K562 (cell line): Measurements from ENCODE around the gene KCNJ4. TPM values are rescaled to one million over a fixed set of nuclear protein-coding genes. Genes with fewer than 3 reads are reported as not detected.

ENCODE experiments used
- DPF2 ChIP-seq: fragments of 450-650 bp; IDR thresholded peaks from 2 replicates; pipeline ENCODE4 v1.6.1; 2016
- FOXA3 ChIP-seq, 2 experiments: fragments of 450-650 bp in 1 of 2; sonication (generic) in 1 of 2; formaldehyde crosslinking; IDR thresholded peaks in 1 of 2; conservative IDR thresholded peaks in 1 of 2; 2 replicates each; pipeline versions ENCODE4 v1.4.0 to v1.8.0; 2020 to 2022; ENCODE audit warnings: mild to moderate bottlenecking in 2 of 2, missing genetic modification reagents in 1 of 2
- GTF2F1 ChIP-seq: IDR thresholded peaks from 2 replicates; pipeline ENCODE4 v1.6.1; 2011; ENCODE audit warnings: low read depth, low read length, improper control_type of control experiment
- POLR2B ChIP-seq: fragments of 450-650 bp; IDR thresholded peaks from 2 replicates; pipeline ENCODE4 v1.6.1; 2018; ENCODE audit warnings: low read depth; ENCODE audit not compliant: partially characterized antibody
- polyA plus RNA-seq, 8 experiments: library from polyadenylated mRNA; depleted of rRNA in 4 of 8; stranded (reverse) in 5 of 8; unstranded in 3 of 8; fragments of >200 nt; fragmentation: Nextera tagmentation in 2 of 8; fragmentation: Illumina TruSeq in 1 of 8; extraction: Ambion mirVana in 2 of 8; extraction: Trizol in 1 of 8; gene quantifications; 2 replicates each; pipeline versions ENCODE4 v1.2.1 to v1.2.3, GENCODE V29; 2011 to 2014; ENCODE audit warnings: inconsistent platforms in 1 of 8, missing spikeins in 1 of 8
- total RNA-seq, 7 experiments: library from RNA; depleted of rRNA in 6 of 7; stranded (reverse); fragments of >200 nt in 6 of 7; fragmentation: Illumina TruSeq in 2 of 7; extraction: Trizol in 2 of 7; gene quantifications; 2 replicates each; pipeline versions ENCODE4 v1.2.1 to v1.2.3, GENCODE V29; 2011 to 2021; ENCODE audit warnings: low replicate concordance in 1 of 7
- TF ChIP-seq, protein P1 (sequence below): fragments of 250-450 bp; sonication (Bioruptor Pico); IDR thresholded peaks from 2 replicates; pipeline ENCODE4 v1.4.0; 2020
- TF ChIP-seq, protein P2 (sequence below): sonication (generic); formaldehyde crosslinking; IDR thresholded peaks from 2 replicates; pipeline ENCODE4 v1.8.1; 2022; ENCODE audit warnings: missing genetic modification reagents
- TF ChIP-seq, protein P3 (sequence below): fragments of 200-800 bp; sonication (Bioruptor generic); IDR thresholded peaks from 2 replicates; pipeline ENCODE4 v1.6.1; 2016; ENCODE audit warnings: missing genetic modification characterization, missing compliant biosample characterization
- TF ChIP-seq, protein P4 (sequence below): fragments of 200-600 bp; sonication (generic); IDR thresholded peaks from one replicate; pipeline ENCODE4 v1.6.1; 2012; ENCODE audit warnings: mild to moderate bottlenecking, low read depth, low read length, inconsistent platforms

KCNJ4 gene
- total and polyA plus RNA-seq, 9 of the 15 experiments (the other 6 are each of a cell fraction or from before 2014, with no cell fraction given), result 0.07 to 0.55 (median 0.09) TPM; not detected in 4

DNA sequence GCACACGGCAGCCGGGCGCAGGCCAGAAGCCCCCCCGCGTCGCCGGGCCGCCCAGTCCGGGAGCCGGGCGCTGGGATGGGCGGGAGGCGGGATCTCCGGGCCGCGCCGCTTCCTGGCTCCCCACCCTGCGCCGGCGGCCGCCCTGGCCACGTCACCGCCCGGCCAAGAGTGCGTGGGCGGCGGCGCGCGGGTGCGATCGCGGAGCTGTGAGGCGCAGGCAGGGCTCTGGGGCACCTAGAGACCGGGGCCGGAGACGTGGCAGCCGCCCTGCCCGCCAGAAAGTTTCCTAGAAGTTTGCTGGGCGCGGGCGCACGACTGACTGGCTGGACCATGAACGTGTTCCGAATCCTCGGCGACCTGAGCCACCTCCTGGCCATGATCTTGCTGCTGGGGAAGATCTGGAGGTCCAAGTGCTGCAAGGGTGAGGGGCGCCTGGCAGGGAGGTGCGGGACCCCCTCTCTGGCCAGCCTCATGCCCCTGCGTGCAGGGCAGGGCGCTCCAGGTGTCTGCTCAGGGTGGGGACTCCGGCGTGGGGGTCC is 13.0 kb upstream of the KCNJ4 start, which contains the start of gene KDELR3 (continued):
- TF ChIP-seq, protein P1, sequence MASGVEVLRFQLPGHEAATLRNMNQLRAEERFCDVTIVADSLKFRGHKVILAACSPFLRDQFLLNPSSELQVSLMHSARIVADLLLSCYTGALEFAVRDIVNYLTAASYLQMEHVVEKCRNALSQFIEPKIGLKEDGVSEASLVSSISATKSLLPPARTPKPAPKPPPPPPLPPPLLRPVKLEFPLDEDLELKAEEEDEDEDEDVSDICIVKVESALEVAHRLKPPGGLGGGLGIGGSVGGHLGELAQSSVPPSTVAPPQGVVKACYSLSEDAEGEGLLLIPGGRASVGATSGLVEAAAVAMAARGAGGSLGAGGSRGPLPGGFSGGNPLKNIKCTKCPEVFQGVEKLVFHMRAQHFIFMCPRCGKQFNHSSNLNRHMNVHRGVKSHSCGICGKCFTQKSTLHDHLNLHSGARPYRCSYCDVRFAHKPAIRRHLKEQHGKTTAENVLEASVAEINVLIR (CRISPR knock-in tag), result 0 out of 2 replicates have a peak, but pooled peaks have one; percentile 28
- TF ChIP-seq GTF2F1 (no peak), FOXA3 (CRISPR knock-in tag; conservative IDR thresholded peaks at IDR 0.05 in 1 of 2, IDR thresholded peaks at IDR 0.05 in 1 of 2) (no peak), DPF2 (no peak), POLR2B (peak; percentile 34)
- TF ChIP-seq, protein P2, sequence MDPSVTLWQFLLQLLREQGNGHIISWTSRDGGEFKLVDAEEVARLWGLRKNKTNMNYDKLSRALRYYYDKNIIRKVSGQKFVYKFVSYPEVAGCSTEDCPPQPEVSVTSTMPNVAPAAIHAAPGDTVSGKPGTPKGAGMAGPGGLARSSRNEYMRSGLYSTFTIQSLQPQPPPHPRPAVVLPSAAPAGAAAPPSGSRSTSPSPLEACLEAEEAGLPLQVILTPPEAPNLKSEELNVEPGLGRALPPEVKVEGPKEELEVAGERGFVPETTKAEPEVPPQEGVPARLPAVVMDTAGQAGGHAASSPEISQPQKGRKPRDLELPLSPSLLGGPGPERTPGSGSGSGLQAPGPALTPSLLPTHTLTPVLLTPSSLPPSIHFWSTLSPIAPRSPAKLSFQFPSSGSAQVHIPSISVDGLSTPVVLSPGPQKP (CRISPR knock-in tag), result no peak
- TF ChIP-seq, protein P3, sequence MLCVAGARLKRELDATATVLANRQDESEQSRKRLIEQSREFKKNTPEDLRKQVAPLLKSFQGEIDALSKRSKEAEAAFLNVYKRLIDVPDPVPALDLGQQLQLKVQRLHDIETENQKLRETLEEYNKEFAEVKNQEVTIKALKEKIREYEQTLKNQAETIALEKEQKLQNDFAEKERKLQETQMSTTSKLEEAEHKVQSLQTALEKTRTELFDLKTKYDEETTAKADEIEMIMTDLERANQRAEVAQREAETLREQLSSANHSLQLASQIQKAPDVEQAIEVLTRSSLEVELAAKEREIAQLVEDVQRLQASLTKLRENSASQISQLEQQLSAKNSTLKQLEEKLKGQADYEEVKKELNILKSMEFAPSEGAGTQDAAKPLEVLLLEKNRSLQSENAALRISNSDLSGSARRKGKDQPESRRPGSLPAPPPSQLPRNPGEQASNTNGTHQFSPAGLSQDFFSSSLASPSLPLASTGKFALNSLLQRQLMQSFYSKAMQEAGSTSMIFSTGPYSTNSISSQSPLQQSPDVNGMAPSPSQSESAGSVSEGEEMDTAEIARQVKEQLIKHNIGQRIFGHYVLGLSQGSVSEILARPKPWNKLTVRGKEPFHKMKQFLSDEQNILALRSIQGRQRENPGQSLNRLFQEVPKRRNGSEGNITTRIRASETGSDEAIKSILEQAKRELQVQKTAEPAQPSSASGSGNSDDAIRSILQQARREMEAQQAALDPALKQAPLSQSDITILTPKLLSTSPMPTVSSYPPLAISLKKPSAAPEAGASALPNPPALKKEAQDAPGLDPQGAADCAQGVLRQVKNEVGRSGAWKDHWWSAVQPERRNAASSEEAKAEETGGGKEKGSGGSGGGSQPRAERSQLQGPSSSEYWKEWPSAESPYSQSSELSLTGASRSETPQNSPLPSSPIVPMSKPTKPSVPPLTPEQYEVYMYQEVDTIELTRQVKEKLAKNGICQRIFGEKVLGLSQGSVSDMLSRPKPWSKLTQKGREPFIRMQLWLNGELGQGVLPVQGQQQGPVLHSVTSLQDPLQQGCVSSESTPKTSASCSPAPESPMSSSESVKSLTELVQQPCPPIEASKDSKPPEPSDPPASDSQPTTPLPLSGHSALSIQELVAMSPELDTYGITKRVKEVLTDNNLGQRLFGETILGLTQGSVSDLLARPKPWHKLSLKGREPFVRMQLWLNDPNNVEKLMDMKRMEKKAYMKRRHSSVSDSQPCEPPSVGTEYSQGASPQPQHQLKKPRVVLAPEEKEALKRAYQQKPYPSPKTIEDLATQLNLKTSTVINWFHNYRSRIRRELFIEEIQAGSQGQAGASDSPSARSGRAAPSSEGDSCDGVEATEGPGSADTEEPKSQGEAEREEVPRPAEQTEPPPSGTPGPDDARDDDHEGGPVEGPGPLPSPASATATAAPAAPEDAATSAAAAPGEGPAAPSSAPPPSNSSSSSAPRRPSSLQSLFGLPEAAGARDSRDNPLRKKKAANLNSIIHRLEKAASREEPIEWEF (CRISPR knock-in tag), result no peak
- TF ChIP-seq, protein P4, sequence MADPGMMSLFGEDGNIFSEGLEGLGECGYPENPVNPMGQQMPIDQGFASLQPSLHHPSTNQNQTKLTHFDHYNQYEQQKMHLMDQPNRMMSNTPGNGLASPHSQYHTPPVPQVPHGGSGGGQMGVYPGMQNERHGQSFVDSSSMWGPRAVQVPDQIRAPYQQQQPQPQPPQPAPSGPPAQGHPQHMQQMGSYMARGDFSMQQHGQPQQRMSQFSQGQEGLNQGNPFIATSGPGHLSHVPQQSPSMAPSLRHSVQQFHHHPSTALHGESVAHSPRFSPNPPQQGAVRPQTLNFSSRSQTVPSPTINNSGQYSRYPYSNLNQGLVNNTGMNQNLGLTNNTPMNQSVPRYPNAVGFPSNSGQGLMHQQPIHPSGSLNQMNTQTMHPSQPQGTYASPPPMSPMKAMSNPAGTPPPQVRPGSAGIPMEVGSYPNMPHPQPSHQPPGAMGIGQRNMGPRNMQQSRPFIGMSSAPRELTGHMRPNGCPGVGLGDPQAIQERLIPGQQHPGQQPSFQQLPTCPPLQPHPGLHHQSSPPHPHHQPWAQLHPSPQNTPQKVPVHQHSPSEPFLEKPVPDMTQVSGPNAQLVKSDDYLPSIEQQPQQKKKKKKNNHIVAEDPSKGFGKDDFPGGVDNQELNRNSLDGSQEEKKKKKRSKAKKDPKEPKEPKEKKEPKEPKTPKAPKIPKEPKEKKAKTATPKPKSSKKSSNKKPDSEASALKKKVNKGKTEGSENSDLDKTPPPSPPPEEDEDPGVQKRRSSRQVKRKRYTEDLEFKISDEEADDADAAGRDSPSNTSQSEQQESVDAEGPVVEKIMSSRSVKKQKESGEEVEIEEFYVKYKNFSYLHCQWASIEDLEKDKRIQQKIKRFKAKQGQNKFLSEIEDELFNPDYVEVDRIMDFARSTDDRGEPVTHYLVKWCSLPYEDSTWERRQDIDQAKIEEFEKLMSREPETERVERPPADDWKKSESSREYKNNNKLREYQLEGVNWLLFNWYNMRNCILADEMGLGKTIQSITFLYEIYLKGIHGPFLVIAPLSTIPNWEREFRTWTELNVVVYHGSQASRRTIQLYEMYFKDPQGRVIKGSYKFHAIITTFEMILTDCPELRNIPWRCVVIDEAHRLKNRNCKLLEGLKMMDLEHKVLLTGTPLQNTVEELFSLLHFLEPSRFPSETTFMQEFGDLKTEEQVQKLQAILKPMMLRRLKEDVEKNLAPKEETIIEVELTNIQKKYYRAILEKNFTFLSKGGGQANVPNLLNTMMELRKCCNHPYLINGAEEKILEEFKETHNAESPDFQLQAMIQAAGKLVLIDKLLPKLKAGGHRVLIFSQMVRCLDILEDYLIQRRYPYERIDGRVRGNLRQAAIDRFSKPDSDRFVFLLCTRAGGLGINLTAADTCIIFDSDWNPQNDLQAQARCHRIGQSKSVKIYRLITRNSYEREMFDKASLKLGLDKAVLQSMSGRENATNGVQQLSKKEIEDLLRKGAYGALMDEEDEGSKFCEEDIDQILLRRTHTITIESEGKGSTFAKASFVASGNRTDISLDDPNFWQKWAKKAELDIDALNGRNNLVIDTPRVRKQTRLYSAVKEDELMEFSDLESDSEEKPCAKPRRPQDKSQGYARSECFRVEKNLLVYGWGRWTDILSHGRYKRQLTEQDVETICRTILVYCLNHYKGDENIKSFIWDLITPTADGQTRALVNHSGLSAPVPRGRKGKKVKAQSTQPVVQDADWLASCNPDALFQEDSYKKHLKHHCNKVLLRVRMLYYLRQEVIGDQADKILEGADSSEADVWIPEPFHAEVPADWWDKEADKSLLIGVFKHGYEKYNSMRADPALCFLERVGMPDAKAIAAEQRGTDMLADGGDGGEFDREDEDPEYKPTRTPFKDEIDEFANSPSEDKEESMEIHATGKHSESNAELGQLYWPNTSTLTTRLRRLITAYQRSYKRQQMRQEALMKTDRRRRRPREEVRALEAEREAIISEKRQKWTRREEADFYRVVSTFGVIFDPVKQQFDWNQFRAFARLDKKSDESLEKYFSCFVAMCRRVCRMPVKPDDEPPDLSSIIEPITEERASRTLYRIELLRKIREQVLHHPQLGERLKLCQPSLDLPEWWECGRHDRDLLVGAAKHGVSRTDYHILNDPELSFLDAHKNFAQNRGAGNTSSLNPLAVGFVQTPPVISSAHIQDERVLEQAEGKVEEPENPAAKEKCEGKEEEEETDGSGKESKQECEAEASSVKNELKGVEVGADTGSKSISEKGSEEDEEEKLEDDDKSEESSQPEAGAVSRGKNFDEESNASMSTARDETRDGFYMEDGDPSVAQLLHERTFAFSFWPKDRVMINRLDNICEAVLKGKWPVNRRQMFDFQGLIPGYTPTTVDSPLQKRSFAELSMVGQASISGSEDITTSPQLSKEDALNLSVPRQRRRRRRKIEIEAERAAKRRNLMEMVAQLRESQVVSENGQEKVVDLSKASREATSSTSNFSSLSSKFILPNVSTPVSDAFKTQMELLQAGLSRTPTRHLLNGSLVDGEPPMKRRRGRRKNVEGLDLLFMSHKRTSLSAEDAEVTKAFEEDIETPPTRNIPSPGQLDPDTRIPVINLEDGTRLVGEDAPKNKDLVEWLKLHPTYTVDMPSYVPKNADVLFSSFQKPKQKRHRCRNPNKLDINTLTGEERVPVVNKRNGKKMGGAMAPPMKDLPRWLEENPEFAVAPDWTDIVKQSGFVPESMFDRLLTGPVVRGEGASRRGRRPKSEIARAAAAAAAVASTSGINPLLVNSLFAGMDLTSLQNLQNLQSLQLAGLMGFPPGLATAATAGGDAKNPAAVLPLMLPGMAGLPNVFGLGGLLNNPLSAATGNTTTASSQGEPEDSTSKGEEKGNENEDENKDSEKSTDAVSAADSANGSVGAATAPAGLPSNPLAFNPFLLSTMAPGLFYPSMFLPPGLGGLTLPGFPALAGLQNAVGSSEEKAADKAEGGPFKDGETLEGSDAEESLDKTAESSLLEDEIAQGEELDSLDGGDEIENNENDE, result no peak
